NB4 (cell line): Measurements from ENCODE around the gene HLA-DPB1.

Source experiments
- CTCF ChIP-seq: IDR thresholded peaks from one replicate; pipeline ENCODE4 v1.5.1; 2012; ENCODE audit warnings: low read depth, low read length
- MAX ChIP-seq: IDR thresholded peaks from 2 replicates; pipeline ENCODE4 v1.6.1; 2011; ENCODE audit warnings: low read depth, low read length
- MYC ChIP-seq: IDR thresholded peaks from 2 replicates; pipeline ENCODE4 v1.6.1; 2011; ENCODE audit warnings: low read depth, low read length
- POLR2A ChIP-seq: IDR thresholded peaks from 2 replicates; pipeline ENCODE4 v1.6.1; 2011; ENCODE audit warnings: mild to moderate bottlenecking; ENCODE audit not compliant: insufficient read length; ENCODE audit errors: extremely low read depth

- no peak for TF ChIP-seq CTCF
- no peak for TF ChIP-seq POLR2A
- no peak for TF ChIP-seq MAX
- no peak for TF ChIP-seq MYC
Measured at GRCh38 chr6:33105916-33106871, 30.4 kb downstream of the HLA-DPB1 start.
